CD14-positive monocyte (primary cell): ENCODE results near the gene NATD1. TPM values are rescaled to one million over a fixed set of nuclear protein-coding genes. Genes with fewer than 3 reads are reported as not detected.

ENCODE experiments used
- DNase-seq, 3 donors: peaks; one replicate each; pipeline ENCODE4 v3.0.0-alpha.2; 2011 to 2022
- H2AFZ ChIP-seq: 2 replicates; pipeline ENCODE4 v1.6.0; 2012; ENCODE audit warnings: mild to moderate bottlenecking, low read depth, low read length, inconsistent platforms; ENCODE audit not compliant: insufficient read depth, poor library complexity, severe bottlenecking
- H3K27ac ChIP-seq, 2 donors: 1 replicate in 1 of 2; 2 replicates in 1 of 2; pipeline ENCODE4 v1.5.1; 2012 to 2013; ENCODE audit warnings: low read length in 2 of 2, control low read depth in 1 of 2, inconsistent platforms in 1 of 2, low read depth in 1 of 2, mild to moderate bottlenecking in 1 of 2
- H3K27me3 ChIP-seq, 2 donors: one replicate each; pipeline versions ENCODE4 v1.6.0 to v1.6.1; 2011 to 2013; ENCODE audit warnings: low read length in 2 of 2; ENCODE audit not compliant: control insufficient read depth in 2 of 2, insufficient read depth in 2 of 2
- H3K36me3 ChIP-seq, 2 donors: replicated peaks in 1 of 2; 1 replicate in 1 of 2; 2 replicates in 1 of 2; pipeline versions ENCODE4 v1.5.1 to v1.6.1; 2012 to 2013; ENCODE audit warnings: low read length in 2 of 2, control low read depth in 1 of 2, inconsistent platforms in 1 of 2, mild to moderate bottlenecking in 1 of 2; ENCODE audit not compliant: insufficient read depth in 2 of 2, control insufficient read depth in 1 of 2
- H3K4me1 ChIP-seq, 2 donors: 1 replicate in 1 of 2; 2 replicates in 1 of 2; pipeline versions ENCODE4 v1.5.1 to v1.6.1; 2012 to 2013; ENCODE audit warnings: low read length in 2 of 2, control low read depth in 1 of 2, inconsistent platforms in 1 of 2, mild to moderate bottlenecking in 1 of 2, moderate library complexity in 1 of 2; ENCODE audit not compliant: insufficient read depth in 2 of 2, control insufficient read depth in 1 of 2
- H3K4me2 ChIP-seq: replicated peaks from 2 replicates; pipeline ENCODE3; 2012; ENCODE audit warnings: low read length, moderate library complexity, mild to moderate bottlenecking; ENCODE audit not compliant: poor library complexity, severe bottlenecking; ENCODE audit errors: extremely low read depth
- H3K4me3 ChIP-seq, 3 experiments: fragments of 200-600 bp in 1 of 3; sonication (generic) in 1 of 3; replicated peaks in 1 of 3; 1 replicate in 2 of 3; 2 replicates in 1 of 3; pipeline ENCODE4 v1.5.1; 2011 to 2013; ENCODE audit warnings: low read length in 3 of 3, mild to moderate bottlenecking in 3 of 3, control low read depth in 2 of 3, low read depth in 2 of 3, inconsistent platforms in 1 of 3, moderate library complexity in 1 of 3
- H3K79me2 ChIP-seq: 2 replicates; pipeline ENCODE4 v1.6.0; 2012; ENCODE audit warnings: mild to moderate bottlenecking, control low read depth, inconsistent platforms, low read length, moderate library complexity; ENCODE audit not compliant: insufficient read depth
- H3K9ac ChIP-seq: 2 replicates; pipeline ENCODE4 v1.6.0; 2017; ENCODE audit warnings: low read length, mild to moderate bottlenecking; ENCODE audit not compliant: insufficient read depth, poor library complexity, severe bottlenecking
- H3K9me3 ChIP-seq, 2 donors: replicated peaks in 1 of 2; 1 replicate in 1 of 2; 2 replicates in 1 of 2; pipeline versions ENCODE4 v1.5.1 to v1.6.1; 2012 to 2013; ENCODE audit warnings: low read length in 2 of 2, control low read depth in 1 of 2; ENCODE audit not compliant: control insufficient read depth in 1 of 2, insufficient read depth in 1 of 2
- H4K20me1 ChIP-seq: 2 replicates; pipeline ENCODE4 v1.6.0; 2012; ENCODE audit warnings: mild to moderate bottlenecking, low read length, control low read depth, moderate library complexity; ENCODE audit not compliant: insufficient read depth
- H3K27ac Mint-ChIP-seq, 7 donors: one replicate each; pipeline ENCODE4 v1.8.0; 2020; ENCODE audit warnings: mild to moderate bottlenecking in 7 of 7, mixed read lengths in 7 of 7, moderate library complexity in 6 of 7, inconsistent platforms in 2 of 7
- H3K27me3 Mint-ChIP-seq, 3 donors: one replicate each; pipeline ENCODE4 v1.8.0; 2021 to 2022; ENCODE audit warnings: low read depth in 3 of 3, mild to moderate bottlenecking in 3 of 3, mixed read lengths in 3 of 3, moderate library complexity in 3 of 3, inconsistent platforms in 1 of 3
- H3K36me3 Mint-ChIP-seq, 2 donors: one replicate each; pipeline ENCODE4 v1.8.0; 2020; ENCODE audit warnings: mixed read lengths in 2 of 2, inconsistent platforms in 1 of 2, mild to moderate bottlenecking in 1 of 2
- H3K4me1 Mint-ChIP-seq: one replicate; pipeline ENCODE4 v1.8.0; 2020; ENCODE audit warnings: mild to moderate bottlenecking, mixed read lengths
- H3K4me3 Mint-ChIP-seq, 2 donors: one replicate each; pipeline ENCODE4 v1.8.0; 2020; ENCODE audit warnings: mild to moderate bottlenecking in 2 of 2, mixed read lengths in 2 of 2, moderate library complexity in 1 of 2
- H3K9me3 Mint-ChIP-seq, 7 donors: one replicate each; pipeline ENCODE4 v1.8.0; 2020 to 2022; ENCODE audit warnings: mixed read lengths in 7 of 7, mild to moderate bottlenecking in 6 of 7, moderate library complexity in 6 of 7, inconsistent platforms in 2 of 7
- CTCF ChIP-seq: fragments of 200-600 bp; IDR thresholded peaks from one replicate; pipeline ENCODE4 v1.8.0; 2022; ENCODE audit warnings: antibody characterized with exemption, mild to moderate bottlenecking
- WGBS: methylation state at CpG from one replicate; pipeline ENCODE4 v1.1.5; 2013; ENCODE audit warnings: missing lambda C conversion rate; ENCODE audit not compliant: insufficient coverage; 5-methylcytosine and 5-hydroxymethylcytosine counted together
- intact Hi-C, 2 donors: fragments of 100-400 bp; cut with micrococcal nuclease; formaldehyde crosslinking; loops; one replicate each; pipeline versions ENCODE4 v1.15.0 to v1.15.1; 2023
- polyA plus RNA-seq, 3 donors: library from polyadenylated mRNA; depleted of rRNA in 1 of 3; unstranded in 2 of 3; stranded (reverse) in 1 of 3; fragments of 300-500 nt in 2 of 3; fragments of >200 nt in 1 of 3; fragmentation: Illumina TruSeq in 2 of 3; gene quantifications; 1 replicate in 2 of 3; 2 replicates in 1 of 3; pipeline ENCODE4 v1.2.3, GENCODE V29; 2012 to 2021

NATD1 gene
- polyA plus RNA-seq, 3 donors = 3.0 to 13.6 (median 3.8) TPM

GRCh38 chr17:21269394-21269793, 16.2 kb upstream of the NATD1 start:
- WGBS = 61% methylated on average over 3 of the region's 8 CpGs
- no peak overlapping the region for H3K27ac ChIP-seq
- intact Hi-C loops = no loop called here

GRCh38 chr17:21268596-21269188, 15.5 kb upstream of the NATD1 start:
- Mint-ChIP-seq H3K9me3 (no peaks in the 10 kb centered on the region), H3K27me3 (peaks cover 3 to 15% (median 4%) of the 10 kb centered on the region in 3 donors), H3K27ac (no peak overlapping the region), H3K36me3 (no peaks in the 10 kb centered on the region), H3K4me3 (no peak overlapping the region), H3K4me1 (peaks cover 2% of the 10 kb centered on the region)
- Histone ChIP-seq H4K20me1 (no peaks in the 10 kb centered on the region), H3K4me3 (no peak overlapping the region), H3K9ac (no peak overlapping the region), H2AFZ (no peak overlapping the region), H3K4me1 (no peaks in the 10 kb centered on the region), H3K9me3 (no peaks in the 10 kb centered on the region), H3K36me3 (no peaks in the 10 kb centered on the region), H3K27me3 (no peaks in the 10 kb centered on the region), H3K4me2 (no peak overlapping the region), H3K79me2 (no peaks in the 10 kb centered on the region), H3K27ac (no peak overlapping the region)
- WGBS = 100% methylated on average over 2 of the region's 7 CpGs
- intact Hi-C loops = no loop called here
- no peak for TF ChIP-seq CTCF
- DNase-seq = no peak

More at GRCh38 chr17:21269394-21269793, 16.2 kb upstream of the NATD1 start:
- Histone ChIP-seq H3K4me1 (no peaks in the 10 kb centered on the region), H3K79me2 (no peaks in the 10 kb centered on the region), H3K9me3 (no peaks in the 10 kb centered on the region), H3K36me3 (no peaks in the 10 kb centered on the region), H3K4me2 (no peak overlapping the region), H2AFZ (no peak overlapping the region), H3K27me3 (no peaks in the 10 kb centered on the region), H3K4me3 (no peak overlapping the region), H3K9ac (no peak overlapping the region), H4K20me1 (no peaks in the 10 kb centered on the region)
- no peak overlapping the region for H3K27ac Mint-ChIP-seq
- TF ChIP-seq CTCF = no peak
- DNase-seq = no peak
- H3K27me3 Mint-ChIP-seq = peaks cover 3 to 17% (median 4%) of the 10 kb centered on the region in 3 donors
- H3K4me3 Mint-ChIP-seq = no peak overlapping the region
- no peaks in the 10 kb centered on the region for H3K36me3 Mint-ChIP-seq
- H3K4me1 Mint-ChIP-seq = peaks cover 2% of the 10 kb centered on the region
- no peaks in the 10 kb centered on the region for H3K9me3 Mint-ChIP-seq
